Medulla oblongata (tissue), 1 donor: ENCODE measurements around the gene GSTT4.
"Not testable (repeated sequence)": the region's sequence is repeated elsewhere in the genome, so short reads cannot be mapped to it uniquely, and the experiment has no call there.

ENCODE experiments used
- DNase-seq: peaks from one replicate; pipeline ENCODE4 v3.0.0-alpha.2; 2015; ENCODE audit errors: extremely low spot score

Gene GSTT4

GRCh38 chr22:24024354-24024753, 19.1 kb upstream of the GSTT4 start:
- DNase-seq = no peak

- no peak for DNase-seq
Observed at GRCh38 chr22:24023204-24023789, 18.0 kb upstream of the GSTT4 start.

DNA sequence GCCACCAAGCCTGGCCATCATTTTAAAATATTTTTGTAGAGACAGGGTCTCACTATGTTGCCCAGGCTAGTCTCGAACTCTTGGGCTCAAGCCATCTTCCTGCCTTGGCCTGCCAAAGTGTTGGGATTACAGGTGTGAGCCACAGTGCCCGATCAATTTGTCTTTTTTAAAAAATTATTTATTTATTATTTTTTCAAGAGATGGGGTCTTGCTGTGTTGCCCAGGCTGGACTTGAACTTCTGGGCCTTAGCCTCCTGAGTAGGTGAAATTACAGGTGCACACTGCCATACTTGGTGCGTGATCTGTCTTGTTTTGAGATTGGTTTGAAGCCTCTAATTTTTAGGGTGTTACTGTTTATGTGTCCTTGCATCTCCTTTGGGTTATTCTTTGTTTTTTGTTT, 16.1 kb upstream of the GSTT4 start:
- no peak for DNase-seq

- no peak for DNase-seq
Observed at GRCh38 chr22:24016156-24016555, 10.9 kb upstream of the GSTT4 start.

DNA sequence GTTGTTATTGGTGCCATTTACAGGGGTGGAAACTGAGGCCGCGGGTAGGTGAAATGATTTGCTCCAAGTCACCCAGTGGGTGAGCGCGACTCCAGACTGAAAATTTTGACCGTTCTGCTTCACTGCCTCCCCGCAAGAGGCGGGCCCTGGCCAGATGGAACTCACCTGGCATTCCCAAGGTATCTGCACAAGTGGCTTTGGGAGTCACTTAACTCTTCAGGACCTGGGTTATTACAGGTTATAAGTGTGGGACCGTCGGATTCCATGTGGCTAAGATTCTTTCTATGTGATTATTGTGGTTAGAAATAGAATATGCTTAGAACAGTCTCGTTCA, 6.4 kb upstream of the GSTT4 start:
- DNase-seq = no peak

DNA sequence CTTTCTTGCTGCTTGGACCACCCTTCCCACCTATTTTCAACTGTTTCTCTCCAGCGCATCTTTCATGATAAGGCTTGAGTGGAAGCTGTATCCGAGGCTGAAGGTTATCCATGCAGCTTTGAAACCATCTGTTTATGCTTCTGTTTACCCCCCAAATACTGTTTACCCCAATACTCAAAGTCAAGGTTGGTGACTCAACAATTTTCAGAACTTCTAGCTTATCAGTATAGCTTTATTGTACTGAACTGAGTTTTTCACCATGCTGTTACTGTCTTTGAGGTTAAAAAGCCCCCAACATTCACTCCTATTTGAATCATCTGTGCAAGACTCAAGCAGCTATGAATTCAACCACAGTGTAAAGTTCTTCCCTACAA, 4.8 kb upstream of the GSTT4 start:
- DNase-seq = no peak

DNA sequence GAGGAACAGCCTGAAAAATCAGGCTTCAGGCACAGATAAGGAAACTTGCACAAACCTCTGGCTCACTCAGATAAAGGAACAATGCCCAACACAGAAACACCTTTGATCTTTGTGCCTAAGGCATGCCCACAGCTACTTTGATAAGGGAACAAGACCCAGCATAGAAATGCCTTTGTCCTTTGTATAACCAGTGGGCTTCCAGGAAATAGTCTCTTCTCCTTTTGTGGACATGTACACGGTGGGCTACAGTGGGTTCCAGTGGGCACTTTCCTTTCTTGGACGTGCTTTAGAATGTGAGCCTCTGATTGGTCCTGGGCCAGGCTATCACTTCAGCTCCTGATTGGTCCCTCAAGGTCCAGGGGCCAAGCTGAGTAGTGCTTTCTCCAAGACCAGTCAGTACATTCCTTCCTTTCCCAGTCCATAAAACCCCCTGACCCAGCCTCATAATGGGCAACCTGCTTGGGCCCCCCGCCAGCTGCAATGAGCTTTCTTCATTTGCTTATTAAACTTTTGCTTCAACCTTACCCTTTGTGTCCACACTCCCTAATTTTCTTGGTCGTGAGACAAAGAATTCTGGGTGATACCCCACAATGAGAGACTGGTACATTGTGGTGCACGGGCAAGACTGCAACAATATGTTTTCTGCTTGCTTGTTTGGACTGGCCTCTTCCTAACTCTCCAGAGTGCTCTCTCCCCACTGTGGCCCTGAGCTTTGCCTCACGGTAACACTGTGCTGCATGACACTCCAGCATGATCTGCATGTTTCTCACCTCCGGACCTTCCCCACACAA, 4.2 kb upstream of the GSTT4 start:
- no peak for DNase-seq

DNA sequence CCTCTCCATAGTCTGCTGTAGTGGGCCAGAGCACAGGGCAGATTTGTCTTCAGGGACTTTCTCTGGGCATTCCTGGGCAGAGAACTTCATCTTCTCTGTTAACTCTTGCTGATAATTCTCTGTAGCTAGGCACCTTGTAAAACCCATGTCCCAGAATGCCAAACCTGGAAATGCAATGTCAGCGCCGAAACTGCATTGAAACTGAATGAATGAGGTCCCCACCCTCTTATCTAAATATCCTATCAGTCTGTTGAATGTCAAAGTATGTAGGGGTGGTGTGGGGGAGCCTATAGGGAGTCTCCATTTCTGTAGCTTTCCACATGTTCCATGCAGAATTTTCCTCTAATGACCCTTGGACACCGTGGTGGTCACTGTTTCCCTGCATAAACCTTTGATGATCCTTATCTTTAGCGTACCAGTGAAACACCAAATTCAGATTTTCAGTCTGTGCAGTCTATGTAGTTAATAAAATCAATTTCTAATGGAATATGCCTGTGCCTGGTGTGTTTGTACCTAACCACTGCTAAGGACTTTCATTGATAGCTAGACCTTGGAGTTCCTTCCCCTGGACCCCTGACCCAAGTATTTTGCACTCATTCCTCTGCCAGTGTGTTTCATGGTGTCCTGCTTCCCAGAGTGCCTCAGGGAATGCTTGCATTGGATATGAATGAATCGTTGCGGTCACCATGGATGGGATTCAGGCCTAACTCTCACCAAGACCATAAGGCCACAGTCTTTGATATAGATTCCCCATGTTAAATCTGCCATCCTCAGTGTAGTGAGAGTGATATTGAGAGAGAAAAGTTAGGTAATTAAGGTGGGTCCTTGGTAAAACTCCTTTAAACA, 3.4 kb upstream of the GSTT4 start:
- no peak for DNase-seq

DNA sequence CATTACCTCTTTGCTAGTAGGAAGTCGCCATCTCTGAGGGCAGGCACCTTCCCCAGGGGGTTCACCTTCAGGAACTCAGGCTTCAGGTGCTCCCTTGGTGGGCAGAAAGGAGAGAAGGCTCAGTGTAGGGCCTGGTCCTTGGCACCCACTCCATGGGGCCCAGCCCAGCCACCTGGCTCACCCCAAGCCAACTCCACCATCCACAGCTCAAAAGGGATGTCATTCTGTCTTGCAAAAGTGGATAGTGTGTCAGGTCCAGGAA, 2.7 kb upstream of the GSTT4 start:
- DNase-seq = no peak

- DNase-seq = no peak
Observed at GRCh38 chr22:24007253-24008021, 2.2 kb upstream of the GSTT4 start.

DNA sequence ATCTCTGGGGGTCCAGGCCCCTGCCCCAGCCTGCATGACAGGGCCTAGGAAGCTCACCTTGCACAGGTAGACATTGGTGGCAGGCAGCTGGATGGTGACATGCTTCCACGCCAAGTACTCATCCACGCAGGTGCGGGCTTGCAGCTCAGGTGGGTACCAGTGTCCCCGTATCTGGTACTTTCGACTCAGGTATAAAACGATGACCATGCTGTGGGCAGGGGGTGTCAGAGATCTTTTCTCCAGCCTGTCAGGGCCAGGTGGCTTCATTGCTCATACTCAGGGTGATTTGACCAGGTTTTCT, 1.6 kb upstream of the GSTT4 start:
- DNase-seq = no peak

- DNase-seq = no peak
Observed at GRCh38 chr22:24006207-24006913, 1.1 kb upstream of the GSTT4 start.

- no peak for DNase-seq
Observed at GRCh38 chr22:24003887-24004286, 1.4 kb downstream of the GSTT4 start.

DNA sequence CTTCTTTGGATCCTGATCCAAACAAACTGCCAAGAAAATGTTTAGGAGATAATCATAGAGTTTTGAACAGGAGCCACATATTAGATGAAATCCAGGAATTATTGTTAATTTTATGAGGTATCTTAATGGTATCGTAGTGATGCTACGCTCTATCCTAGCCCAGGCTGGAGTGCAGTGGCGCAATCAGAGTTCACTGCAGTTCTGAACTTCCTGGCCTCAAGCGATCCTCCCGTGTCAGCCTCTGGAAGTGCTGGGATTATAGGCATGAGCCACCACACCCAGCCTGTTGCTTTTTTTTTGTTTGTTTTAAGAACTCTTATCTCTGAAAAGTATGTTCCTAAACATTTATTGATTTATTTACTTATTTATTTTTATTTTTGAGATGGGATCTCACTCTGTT, 2.4 kb downstream of the GSTT4 start:
- no peak for DNase-seq

DNA sequence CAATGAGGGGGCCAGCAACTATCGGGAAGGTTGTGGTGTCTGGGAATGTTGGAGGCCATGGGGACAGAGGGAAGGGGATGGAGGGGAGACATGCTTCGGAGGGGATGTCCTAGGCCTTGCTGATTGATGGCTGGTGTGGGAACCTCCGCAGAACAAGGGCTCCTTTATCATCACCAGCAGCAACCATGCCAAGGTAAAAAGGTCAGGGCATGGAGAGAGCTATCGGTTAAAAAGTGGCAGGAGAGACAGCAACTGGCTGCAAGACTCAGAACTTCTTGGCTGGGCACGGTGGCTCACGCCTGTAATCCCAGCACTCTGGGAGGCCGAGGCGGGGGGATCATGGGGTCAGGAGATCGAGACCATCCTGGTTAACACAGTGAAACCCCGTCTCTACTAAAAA, 3.0 kb downstream of the GSTT4 start:
- no peak for DNase-seq

GRCh38 chr22:24001314-24001713, 3.9 kb downstream of the GSTT4 start:
- no peak for DNase-seq

DNA sequence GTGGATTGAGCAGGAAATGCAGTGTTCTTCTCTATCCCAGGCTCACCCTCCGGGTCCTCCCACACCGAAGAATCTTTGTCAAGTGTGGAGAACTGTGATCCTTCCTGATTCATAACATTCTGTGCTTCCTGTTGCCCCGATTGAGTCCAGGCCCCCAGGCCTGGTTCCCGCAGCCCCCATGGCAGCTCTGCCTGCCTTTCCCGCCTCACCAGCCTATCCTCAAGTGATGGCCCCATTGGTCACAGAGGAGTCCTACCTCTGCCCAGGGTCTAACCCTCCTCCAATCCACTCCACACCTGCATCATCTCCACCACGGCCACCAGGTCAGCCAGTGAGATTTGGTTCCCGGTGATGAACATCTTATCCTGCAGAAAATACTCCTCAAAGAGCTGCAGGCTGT, 5.5 kb downstream of the GSTT4 start:
- DNase-seq = not testable (repeated sequence)

DNA sequence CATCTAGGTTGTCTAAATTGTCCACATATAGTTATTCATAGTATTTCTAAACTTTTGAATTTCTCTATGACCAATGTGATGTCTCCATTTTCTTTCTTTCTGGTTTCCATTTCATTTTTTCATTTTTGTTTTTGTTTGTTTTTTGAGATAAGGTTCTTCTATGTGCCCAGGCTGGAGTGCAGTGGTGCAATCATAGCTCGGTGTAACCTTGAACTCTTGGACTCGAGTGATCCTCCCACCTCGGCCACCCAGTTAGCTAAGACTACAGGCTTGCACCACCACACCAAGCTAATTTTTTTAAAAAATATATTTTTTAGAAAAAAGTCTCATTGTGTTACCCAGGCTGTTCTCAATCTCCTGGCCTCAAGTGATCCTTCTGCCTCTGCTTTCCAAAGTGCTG, 8.2 kb downstream of the GSTT4 start:
- no peak for DNase-seq

- not testable (repeated sequence) for DNase-seq
Observed at GRCh38 chr22:23993581-23994177, 11.6 kb downstream of the GSTT4 start.

- not testable (repeated sequence) for DNase-seq
Observed at GRCh38 chr22:23993080-23993479, 12.2 kb downstream of the GSTT4 start.

GRCh38 chr22:23989583-23990244, 15.5 kb downstream of the GSTT4 start:
- not testable (repeated sequence) for DNase-seq
